GM12891 (cell line): ENCODE measurements around the gene NABP1.

ENCODE experiments used
- DNase-seq: peaks from one replicate; pipeline ENCODE4 v3.0.0; 2011; ENCODE audit warnings: low spot score; ENCODE audit not compliant: insufficient read length
- FAIRE-seq: peaks from 2 replicates; lab custom pipeline; 2011; peaks lifted over from hg19 to GRCh38; lab: Jason Lieb, UNC
- PAX5 ChIP-seq: IDR thresholded peaks from 2 replicates; pipeline ENCODE4 v1.6.1; 2011; ENCODE audit warnings: low read length, moderate library complexity, mild to moderate bottlenecking; ENCODE audit not compliant: insufficient read depth, severe bottlenecking
- POLR2A ChIP-seq: IDR thresholded peaks from 2 replicates; pipeline ENCODE4 v1.6.1; 2011; ENCODE audit warnings: low read depth, low read length, control low read depth
- POLR2AphosphoS5 ChIP-seq: IDR thresholded peaks from 2 replicates; pipeline ENCODE4 v1.6.1; 2011; ENCODE audit warnings: low read depth, low read length, control low read depth
- POU2F2 ChIP-seq: IDR thresholded peaks from 2 replicates; pipeline ENCODE4 v1.6.1; 2011; ENCODE audit warnings: low read depth, mild to moderate bottlenecking, control low read depth, low read length, moderate library complexity
- SPI1 ChIP-seq: IDR thresholded peaks from 2 replicates; pipeline ENCODE4 v1.6.1; 2011; ENCODE audit warnings: low read depth, low read length, control low read depth
- TAF1 ChIP-seq: IDR thresholded peaks from 2 replicates; pipeline ENCODE4 v1.6.1; 2011; ENCODE audit warnings: low read depth, low read length, control low read depth

Gene NABP1

GRCh38 chr2:191679818-191680600 lies 2.1 kb downstream of the NABP1 start:
- FAIRE-seq (peak; percentile 84), DNase-seq (no peak)
- TF ChIP-seq TAF1 (no peak), POLR2A (peak; percentile 60; the same call in 1 of the 2 replicates), PAX5 (no peak), POLR2AphosphoS5 (peak; percentile 49; the same call in 1 of the 2 replicates), POU2F2 (no peak), SPI1 (peak; percentile 93)

- TF ChIP-seq PAX5 (no peak), POLR2A (no peak), SPI1 (no peak), TAF1 (no peak), POU2F2 (no peak), POLR2AphosphoS5 (no peak)
- FAIRE-seq: no peak
Observed at GRCh38 chr2:191680639-191681038, 2.7 kb downstream of the NABP1 start.

GRCh38 chr2:191682126-191682525 lies 4.2 kb downstream of the NABP1 start:
- TF ChIP-seq PAX5 (no peak), POLR2AphosphoS5 (no peak), SPI1 (no peak)
- DNase-seq (no peak), FAIRE-seq (no peak)

More at GRCh38 chr2:191680639-191681038, 2.7 kb downstream of the NABP1 start:
- DNase-seq: no peak

GRCh38 chr2:191686066-191686465 lies 8.1 kb downstream of the NABP1 start:
- TF ChIP-seq SPI1: no peak
- TF ChIP-seq POU2F2: no peak
- no peak for TF ChIP-seq TAF1
- no peak for TF ChIP-seq POLR2A
- no peak for TF ChIP-seq POLR2AphosphoS5
- TF ChIP-seq PAX5: no peak
- FAIRE-seq (no peak), DNase-seq (no peak)

- no peak for DNase-seq
- FAIRE-seq: no peak
- TF ChIP-seq PAX5 (no peak), SPI1 (peak; percentile 85)
Observed at GRCh38 chr2:191686729-191687128, 8.8 kb downstream of the NABP1 start.

GRCh38 chr2:191687867-191688266 lies 9.9 kb downstream of the NABP1 start:
- no peak for DNase-seq
- TF ChIP-seq SPI1 (no peak), POLR2AphosphoS5 (0 out of 2 replicates have a peak, but pooled peaks have one; percentile 29)
- FAIRE-seq: peak; percentile 26

- DNase-seq: no peak
- TF ChIP-seq PAX5 (no peak), POU2F2 (no peak), SPI1 (no peak), POLR2A (no peak), POLR2AphosphoS5 (no peak), TAF1 (no peak)
- no peak for FAIRE-seq
Observed at GRCh38 chr2:191688934-191689695, 11.2 kb downstream of the NABP1 start.

- FAIRE-seq (no peak), DNase-seq (no peak)
Observed at GRCh38 chr2:191690327-191690726, 12.4 kb downstream of the NABP1 start.

GRCh38 chr2:191691016-191691735 lies 13.2 kb downstream of the NABP1 start:
- DNase-seq: peak; percentile 35

More at GRCh38 chr2:191690327-191690726, 12.4 kb downstream of the NABP1 start:
- no peak for TF ChIP-seq TAF1
- TF ChIP-seq POLR2AphosphoS5: no peak
- TF ChIP-seq SPI1: no peak
- no peak for TF ChIP-seq POU2F2
- no peak for TF ChIP-seq POLR2A
- TF ChIP-seq PAX5: no peak

More at GRCh38 chr2:191691016-191691735, 13.2 kb downstream of the NABP1 start:
- FAIRE-seq: peak; percentile 90
- TF ChIP-seq TAF1 (no peak), POU2F2 (no peak), SPI1 (no peak), PAX5 (no peak), POLR2AphosphoS5 (no peak), POLR2A (no peak)
